Measurements from ENCODE around the gene TWSG1. TPM values are rescaled to one million over a fixed set of nuclear protein-coding genes. Genes with fewer than 3 reads are reported as not detected.

The TWSG1 gene
- total and polyA plus RNA-seq, 2 donors (not counting 3 experiments of a cell fraction or from before 2014, with no cell fraction given), result 52.4 to 57.4 TPM

DNA sequence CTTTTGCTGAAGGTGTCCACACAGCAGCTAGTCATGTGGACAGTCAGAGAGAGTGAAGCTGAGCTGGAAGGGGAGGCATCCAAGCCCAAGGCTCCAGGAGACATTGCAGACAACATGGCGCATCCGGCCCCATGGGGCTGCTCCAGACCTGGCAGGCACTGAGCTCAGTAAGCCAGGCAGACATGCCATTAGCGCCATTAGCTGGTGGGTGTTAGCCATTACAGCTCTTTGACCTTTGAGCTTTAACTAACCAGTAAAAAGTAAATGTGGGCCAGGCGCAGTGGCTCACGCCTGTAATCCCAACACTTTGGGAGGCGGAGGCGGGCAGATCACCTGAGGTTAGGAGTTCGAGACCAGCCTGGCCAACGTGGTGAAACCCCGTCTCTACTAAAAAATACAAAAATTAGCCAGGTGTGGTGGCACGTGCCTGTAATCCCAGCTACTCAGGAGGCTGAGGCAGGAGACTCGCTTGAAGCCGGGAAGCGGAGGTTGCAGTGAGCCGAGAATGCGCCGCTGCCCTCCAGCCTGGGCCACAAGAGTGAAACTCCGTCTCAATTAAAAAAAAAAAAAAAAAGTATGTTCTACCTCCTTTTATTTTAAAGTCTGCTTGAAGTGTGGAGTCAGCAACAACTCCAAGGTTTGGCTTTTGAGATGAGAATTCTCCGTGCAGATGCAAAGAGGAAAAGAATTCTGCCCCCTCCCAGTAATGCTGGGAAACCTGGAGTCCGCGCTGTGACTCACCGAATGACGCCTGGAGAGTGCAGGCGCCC lies 69.4 kb downstream of the TWSG1 start:
- TF ChIP-seq FOS (IDR thresholded peaks at IDR 0.05; ENCODE audit: borderline replicate concordance, insufficient read depth, low read length), result peak; percentile 78
- no peak for TF ChIP-seq POLR2AphosphoS5 (IDR thresholded peaks at IDR 0.05; ENCODE audit: insufficient read depth, low read depth, low read length)
- dilution Hi-C loops (cut with MboI; ENCODE audit: extremely low pct_ligation_motif_present, low sequenced_read_pairs), result no loop called here
- DNase-seq (ENCODE audit: low read depth, low spot score), result no peak
- BruUV-seq (replicated peaks), result TSS peak; percentile 68
- Histone ChIP-seq H3K9ac (replicated peaks; ENCODE audit: extremely low read depth, insufficient read depth, low read length) (peak overlapping the region; percentile 1), H3K4me3 (replicated peaks in 1 of 3; ENCODE audit: insufficient read depth in 1 of 3, low read depth in 1 of 3, low read length in 3 of 3) (no peak overlapping the region), H3K9me3 (replicated peaks; ENCODE audit: control insufficient read depth, insufficient read depth, low read length) (no peaks in the 10 kb centered on the region), H4K20me1 (replicated peaks; ENCODE audit: control insufficient read depth, extremely low read depth, insufficient read depth, low read length) (no peaks in the 10 kb centered on the region), H2AFZ (ENCODE audit: low read depth, low read length) (no peak overlapping the region), H3K4me1 (ENCODE audit: control insufficient read depth, extremely low read depth, insufficient read depth, low read length) (peaks cover 37% of the 10 kb centered on the region), H3K27ac (ENCODE audit: insufficient read depth, low read depth, low read length) (peak overlapping the region; percentile 99), H3K79me2 (ENCODE audit: control insufficient read depth, insufficient read depth, low read length) (no peaks in the 10 kb centered on the region), H3K36me3 (ENCODE audit: control insufficient read depth in 2 of 2, extremely low read depth in 1 of 2, insufficient read depth in 2 of 2, low read length in 2 of 2) (no peaks in the 10 kb centered on the region), H3K9me1 (replicated peaks; ENCODE audit: control insufficient read depth, extremely low read depth, insufficient read depth, low read length) (no peaks in the 10 kb centered on the region), H3K27me3 (ENCODE audit: control insufficient read depth in 2 of 2, insufficient read depth in 2 of 2, low read length in 2 of 2) (no peaks in the 10 kb centered on the region), H3K4me2 (ENCODE audit: insufficient read depth, low read length) (no peak overlapping the region)
- intact Hi-C loops (cut with micrococcal nuclease), result loop anchor here (1.0 to 10.0 kb wide), 6 partner anchors 13 to 699 kb away; partner anchors contain the start of genes MTCL1, RALBP1 and TWSG1
- ChIA-PET POLR2A (no interaction called here), CTCF (interaction anchor here (0.8 to 2.0 kb wide), 4 partner anchors 14 to 256 kb away, joined by 4 to 6 read pairs (median 4); no protein-coding TSS in a partner anchor)
- FAIRE-seq, result no peak

- dilution Hi-C loops (cut with MboI; ENCODE audit: extremely low pct_ligation_motif_present, low sequenced_read_pairs), result no loop called here
- TF ChIP-seq MYC (IDR thresholded peaks at IDR 0.05; ENCODE audit: low read depth, low read length) (peak; percentile 30), CTCF (IDR thresholded peaks at IDR 0.05; ENCODE audit: extremely low read depth in 1 of 2, insufficient read depth in 1 of 2, low read depth in 1 of 2, low read length in 2 of 2) (no peak), FOS (IDR thresholded peaks at IDR 0.05; ENCODE audit: borderline replicate concordance, insufficient read depth, low read length) (no peak), JUN (IDR thresholded peaks at IDR 0.05; ENCODE audit: borderline replicate concordance, insufficient read depth, insufficient read length, low read depth) (peak; percentile 86), GATA2 (IDR thresholded peaks at IDR 0.05; ENCODE audit: insufficient read depth, insufficient read length, low read depth, low read length) (peak; percentile 70), POLR2A (IDR thresholded peaks at IDR 0.05; ENCODE audit: low read depth, low read length) (peak; percentile 69), POLR2AphosphoS5 (IDR thresholded peaks at IDR 0.05; ENCODE audit: insufficient read depth, low read depth, low read length) (peak; percentile 85), EZH2 (IDR thresholded peaks at IDR 0.05; ENCODE audit: borderline replicate concordance, low read depth, low read length, severe bottlenecking) (no peak)
- TF ChIP-seq, protein P1, sequence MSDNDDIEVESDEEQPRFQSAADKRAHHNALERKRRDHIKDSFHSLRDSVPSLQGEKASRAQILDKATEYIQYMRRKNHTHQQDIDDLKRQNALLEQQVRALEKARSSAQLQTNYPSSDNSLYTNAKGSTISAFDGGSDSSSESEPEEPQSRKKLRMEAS (IDR thresholded peaks at IDR 0.05; ENCODE audit: insufficient read depth, insufficient read length), result peak; percentile 58
- Histone ChIP-seq H3K4me2 (ENCODE audit: insufficient read depth, low read length) (peak overlapping the region; percentile 52), H3K27ac (ENCODE audit: insufficient read depth, low read depth, low read length) (peak overlapping the region; percentile 99), H3K4me3 (replicated peaks in 1 of 3; ENCODE audit: insufficient read depth in 1 of 3, low read depth in 1 of 3, low read length in 3 of 3) (peak overlapping the region in 1 of 3 experiments; percentile 10), H3K9ac (replicated peaks; ENCODE audit: extremely low read depth, insufficient read depth, low read length) (peak overlapping the region; percentile 89), H3K9me1 (replicated peaks; ENCODE audit: control insufficient read depth, extremely low read depth, insufficient read depth, low read length) (no peaks in the 10 kb centered on the region), H4K20me1 (replicated peaks; ENCODE audit: control insufficient read depth, extremely low read depth, insufficient read depth, low read length) (no peaks in the 10 kb centered on the region), H3K36me3 (ENCODE audit: control insufficient read depth in 2 of 2, extremely low read depth in 1 of 2, insufficient read depth in 2 of 2, low read length in 2 of 2) (no peaks in the 10 kb centered on the region), H2AFZ (ENCODE audit: low read depth, low read length) (no peak overlapping the region), H3K4me1 (ENCODE audit: control insufficient read depth, extremely low read depth, insufficient read depth, low read length) (peaks cover 37% of the 10 kb centered on the region), H3K79me2 (ENCODE audit: control insufficient read depth, insufficient read depth, low read length) (no peaks in the 10 kb centered on the region), H3K9me3 (replicated peaks; ENCODE audit: control insufficient read depth, insufficient read depth, low read length) (no peaks in the 10 kb centered on the region), H3K27me3 (ENCODE audit: control insufficient read depth in 2 of 2, insufficient read depth in 2 of 2, low read length in 2 of 2) (no peaks in the 10 kb centered on the region)
- peak; percentile 94 for DNase-seq (ENCODE audit: low read depth, low spot score)
- intact Hi-C loops (cut with micrococcal nuclease), result loop anchor here (1.0 to 10.0 kb wide), 6 partner anchors 13 to 700 kb away; partner anchors contain the start of genes MTCL1, RALBP1 and TWSG1
- POLR2A ChIA-PET, result no interaction called here
- no TSS peak for BruUV-seq (replicated peaks)
- FAIRE-seq, result peak; percentile 85
- CTCF ChIA-PET, result interaction anchor here (1.6 kb wide), 1 partner anchor 39 kb away, joined by 4 read pairs; no protein-coding TSS in a partner anchor
Measured at GRCh38 chr18:9404565-9405060, 70.0 kb downstream of the TWSG1 start.
